OCI-LY3 (cell line): ENCODE data around the gene CACNA2D3.

ENCODE experiments used
- CTCF ChIP-seq: fragments of 200-600, 300-600 bp; sonication (generic); IDR thresholded peaks from 2 replicates; pipeline ENCODE4 v1.5.1; 2014; ENCODE audit warnings: antibody characterized with exemption, low read length, low read depth
- EZH2phosphoT487 ChIP-seq: fragments of 200-600 bp; shearing (Covaris generic); IDR thresholded peaks from 2 replicates; pipeline ENCODE4 v1.6.1; 2018; ENCODE audit warnings: antibody characterized with exemption, mixed run types, low read depth

- TF ChIP-seq CTCF (no peak), EZH2phosphoT487 (no peak)
Observed at GRCh38 chr3:54781728-54782127, 659.4 kb downstream of the CACNA2D3 start.
